HG03571 (cell line): ENCODE data around the gene GALNT17.
"Not testable (repeated sequence)": the region's sequence is repeated elsewhere in the genome, so short reads cannot be mapped to it uniquely, and the experiment has no call there.

ENCODE experiments used
- ATAC-seq: cut with Tn5 transposase; IDR thresholded peaks from one replicate; pipeline ENCODE4 v1.9.1; 2021; ENCODE audit not compliant: unreplicated experiment

Gene GALNT17

GRCh38 chr7:71723859-71724258 lies 591.9 kb downstream of the GALNT17 start:
- ATAC-seq: no peak

GRCh38 chr7:71727347-71727746 lies 595.4 kb downstream of the GALNT17 start:
- ATAC-seq: no peak

- ATAC-seq: no peak
These were observed 599.8 kb downstream of the GALNT17 start for GRCh38 chr7:71731740-71732139.

- ATAC-seq: peak; percentile 64
These were observed 601.3 kb downstream of the GALNT17 start for GRCh38 chr7:71733107-71733870.

- no peak for ATAC-seq
These were observed 604.1 kb downstream of the GALNT17 start for GRCh38 chr7:71735961-71736556.

GRCh38 chr7:71737931-71738540 lies 606.1 kb downstream of the GALNT17 start:
- ATAC-seq: not testable (repeated sequence)

GRCh38 chr7:71739520-71740173 lies 607.7 kb downstream of the GALNT17 start:
- no peak for ATAC-seq

- ATAC-seq: no peak
These were observed 608.2 kb downstream of the GALNT17 start for GRCh38 chr7:71740174-71740560.

- no peak for ATAC-seq
These were observed 614.1 kb downstream of the GALNT17 start for GRCh38 chr7:71746006-71746405.

- ATAC-seq: no peak
These were observed 618.3 kb downstream of the GALNT17 start for GRCh38 chr7:71750290-71750689.

- ATAC-seq: no peak
These were observed 620.4 kb downstream of the GALNT17 start for GRCh38 chr7:71752171-71752935.

- ATAC-seq: no peak
These were observed 621.3 kb downstream of the GALNT17 start for GRCh38 chr7:71753236-71753635.

GRCh38 chr7:71753956-71754664 lies 622.2 kb downstream of the GALNT17 start:
- ATAC-seq: no peak

GRCh38 chr7:71754828-71755227 lies 622.9 kb downstream of the GALNT17 start:
- ATAC-seq: no peak

- ATAC-seq: no peak
These were observed 629.4 kb downstream of the GALNT17 start for GRCh38 chr7:71761336-71761735.
